B cell (primary cell): ENCODE measurements around the gene ITGB2. TPM values are rescaled to one million over a fixed set of nuclear protein-coding genes. Genes with fewer than 3 reads are reported as not detected.

ENCODE experiments used
- ATAC-seq: fragments of 200-7000 bp; cut with Tn5 transposase; one replicate; pipeline ENCODE4 v1.10.0; 2021; ENCODE audit warnings: low read depth, mild to moderate bottlenecking, moderate number of reproducible peaks, moderate library complexity
- CTCF ChIA-PET: fragments of 350-600 bp; sonication (Branson Sonifier 250); formaldehyde crosslinking; loops from one replicate; lab custom pipeline; 2021; ENCODE audit warnings: antibody characterized with exemption, inconsistent platforms; lab: Charles Lee
- POLR2A ChIA-PET: fragments of 350-600 bp; sonication (Branson Sonifier 250); formaldehyde crosslinking; loops from one replicate; lab custom pipeline; 2021; ENCODE audit warnings: antibody characterized with exemption; lab: Charles Lee
- DNase-seq: peaks from one replicate; pipeline ENCODE4 v3.0.0; 2013
- H2AFZ ChIP-seq: 2 replicates; pipeline ENCODE4 v1.6.1; 2012; ENCODE audit warnings: mild to moderate bottlenecking, low read depth, low read length; ENCODE audit not compliant: insufficient read depth, poor library complexity, severe bottlenecking
- H3K27ac ChIP-seq, 2 donors: 1 replicate in 1 of 2; 2 replicates in 1 of 2; pipeline ENCODE4 v1.5.1; 2012 to 2013; ENCODE audit warnings: low read length in 2 of 2, mild to moderate bottlenecking in 2 of 2, moderate library complexity in 1 of 2
- H3K27me3 ChIP-seq, 4 experiments: fragments of 200-600 bp in 1 of 4; sonication (generic) in 1 of 4; replicated peaks in 1 of 4; 1 replicate in 2 of 4; 2 replicates in 2 of 4; pipeline versions ENCODE4 v1.6.1 to v1.7.0; 2013 to 2016; ENCODE audit warnings: low read length in 3 of 4, mild to moderate bottlenecking in 2 of 4, mixed read lengths in 1 of 4, moderate library complexity in 1 of 4; ENCODE audit not compliant: insufficient read depth in 4 of 4, control insufficient read depth in 3 of 4; ENCODE audit errors: control extremely low read depth in 1 of 4
- H3K36me3 ChIP-seq, 2 experiments: replicated peaks in 1 of 2; 1 replicate in 1 of 2; 2 replicates in 1 of 2; pipeline versions ENCODE4 v1.6.1 to v1.7.1; 2013; ENCODE audit warnings: low read length in 1 of 2; ENCODE audit not compliant: insufficient read depth in 2 of 2, control insufficient read depth in 1 of 2; ENCODE audit errors: control extremely low read depth in 1 of 2, extremely low read depth in 1 of 2
- H3K4me1 ChIP-seq, 2 donors: fragments of 200-600 bp in 1 of 2; sonication (generic) in 1 of 2; 1 replicate in 1 of 2; 2 replicates in 1 of 2; pipeline versions ENCODE4 v1.5.1 to v1.6.1; 2013 to 2017; ENCODE audit warnings: low read length in 2 of 2; ENCODE audit not compliant: control insufficient read depth in 2 of 2, insufficient read depth in 2 of 2
- H3K4me2 ChIP-seq: replicated peaks from 2 replicates; pipeline ENCODE3; 2012; ENCODE audit warnings: mild to moderate bottlenecking, low read depth, low read length; ENCODE audit not compliant: poor library complexity, severe bottlenecking
- H3K4me3 ChIP-seq, 5 experiments: fragments of 200-600 bp in 1 of 5; sonication (generic) in 1 of 5; 1 replicate in 3 of 5; 2 replicates in 2 of 5; pipeline versions ENCODE4 v1.5.1 to v1.7.0; 2011 to 2016; ENCODE audit warnings: low read length in 4 of 5, mild to moderate bottlenecking in 4 of 5, low read depth in 2 of 5, control low read depth in 1 of 5, moderate library complexity in 1 of 5; ENCODE audit not compliant: insufficient read depth in 1 of 5; ENCODE audit errors: control extremely low read depth in 1 of 5, extremely low read depth in 1 of 5
- H3K79me2 ChIP-seq: fragments of 200-600 bp; sonication (generic); one replicate; pipeline ENCODE4 v1.6.0; 2016; ENCODE audit warnings: low read length; ENCODE audit not compliant: control insufficient read depth, insufficient read depth
- H3K9ac ChIP-seq: fragments of 200-600 bp; sonication (generic); 2 replicates; pipeline ENCODE4 v1.6.1; 2017; ENCODE audit warnings: mild to moderate bottlenecking, low read length, moderate library complexity
- H3K9me3 ChIP-seq, 3 donors: one replicate each; pipeline versions ENCODE4 v1.6.1 to v1.7.1; 2013; ENCODE audit warnings: low read length in 2 of 3; ENCODE audit not compliant: control insufficient read depth in 2 of 3, insufficient read depth in 1 of 3; ENCODE audit errors: control extremely low read depth in 1 of 3
- H4K20me1 ChIP-seq: 2 replicates; pipeline ENCODE4 v1.6.0; 2012; ENCODE audit warnings: mild to moderate bottlenecking, low read length; ENCODE audit not compliant: insufficient read depth, control insufficient read depth, poor library complexity, severe bottlenecking
- H3K27ac Mint-ChIP-seq: one replicate; pipeline ENCODE4 v1.8.0; 2021; ENCODE audit warnings: mixed read lengths
- H3K27me3 Mint-ChIP-seq: one replicate; pipeline ENCODE4 v1.8.0; 2021; ENCODE audit warnings: mixed read lengths
- H3K4me1 Mint-ChIP-seq: one replicate; pipeline ENCODE4 v1.8.0; 2021; ENCODE audit warnings: mixed read lengths
- H3K4me3 Mint-ChIP-seq: one replicate; pipeline ENCODE4 v1.8.0; 2021; ENCODE audit warnings: mixed read lengths
- H3K9me3 Mint-ChIP-seq: one replicate; pipeline ENCODE4 v1.8.0; 2022; ENCODE audit warnings: mixed read lengths; ENCODE audit not compliant: insufficient read depth
- CTCF ChIP-seq: fragments of 200-600 bp; IDR thresholded peaks from one replicate; pipeline ENCODE4 v1.8.0; 2022; ENCODE audit warnings: antibody characterized with exemption, mild to moderate bottlenecking
- EZH2 ChIP-seq: IDR thresholded peaks from 2 replicates; pipeline ENCODE4 v1.6.1; 2012; ENCODE audit warnings: borderline replicate concordance, low read depth, mild to moderate bottlenecking, moderate library complexity, low read length; ENCODE audit not compliant: insufficient read depth, poor library complexity, severe bottlenecking
- WGBS: methylation state at CpG from one replicate; pipeline ENCODE4 v1.1.5; 2013; ENCODE audit warnings: missing lambda C conversion rate; ENCODE audit not compliant: insufficient coverage; 5-methylcytosine and 5-hydroxymethylcytosine counted together
- intact Hi-C: fragments of 100-400 bp; cut with micrococcal nuclease; formaldehyde crosslinking; loops from one replicate; pipeline ENCODE4 v1.10.0; 2022
- polyA plus RNA-seq: library from polyadenylated mRNA; depleted of rRNA; stranded (reverse); fragments of >200 nt; gene quantifications from 2 replicates; pipeline ENCODE4 v1.2.3, GENCODE V29; 2012
- total RNA-seq, 2 donors: library from RNA; stranded (reverse); fragments of 120-200 nt in 1 of 2; gene quantifications; 1 replicate in 1 of 2; 2 replicates in 1 of 2; pipeline versions ENCODE4 v1.2.3 to v1.2.4, GENCODE V29; 2013 to 2022

Gene ITGB2
- total and polyA plus RNA-seq, 2 donors (not counting 1 experiment from before 2014, with no cell fraction given), result 102 to 368 TPM

GRCh38 chr21:44966135-44967081 lies 45.7 kb upstream of the ITGB2 start:
- CTCF ChIA-PET, result interaction anchor here (1.7 kb wide), 1 partner anchor 136 kb away, joined by 4 read pairs; no protein-coding TSS in a partner anchor
- 64% methylated on average over 24 of the region's 30 CpGs for WGBS

More at GRCh38 chr21:44966135-44967081, 45.7 kb upstream of the ITGB2 start:
- Histone ChIP-seq H3K4me2 (no peak overlapping the region), H3K9ac (no peak overlapping the region), H3K4me3 (no peak overlapping the region), H3K4me1 (peaks cover 14 to 21% of the 10 kb centered on the region in 2 donors), H2AFZ (no peak overlapping the region), H4K20me1 (peaks cover 45% of the 10 kb centered on the region), H3K79me2 (peaks cover 45% of the 10 kb centered on the region), H3K36me3 (peaks cover 0 to 32% of the 10 kb centered on the region in 2 experiments), H3K27ac (no peak overlapping the region), H3K9me3 (peaks cover 0 to 4% (median 0%) of the 10 kb centered on the region in 3 donors), H3K27me3 (no peaks in the 10 kb centered on the region)
- Mint-ChIP-seq H3K27ac (no peak overlapping the region), H3K4me1 (peaks cover 22% of the 10 kb centered on the region), H3K9me3 (no peaks in the 10 kb centered on the region), H3K27me3 (no peaks in the 10 kb centered on the region), H3K4me3 (no peak overlapping the region)
- no peak for TF ChIP-seq EZH2
- no peak for TF ChIP-seq CTCF
- intact Hi-C loops, result no loop called here
- POLR2A ChIA-PET, result no interaction called here
- DNase-seq (no peak), ATAC-seq (no peak)
